Fibroblast of lung (primary cell): ENCODE data around the gene OSBPL6.

Experiments
- EZH2 ChIP-seq: IDR thresholded peaks from 2 replicates; pipeline ENCODE4 v1.5.1; 2012; ENCODE audit warnings: low read length, control low read depth, mild to moderate bottlenecking; ENCODE audit errors: missing control alignments
- TF ChIP-seq, protein P1 (sequence below), 2 donors: IDR thresholded peaks in 1 of 2; conservative IDR thresholded peaks in 1 of 2; 1 replicate in 1 of 2; 2 replicates in 1 of 2; pipeline ENCODE4 v1.5.1; 2011 to 2012; ENCODE audit warnings: low read length in 2 of 2, control low read depth in 1 of 2, inconsistent platforms in 1 of 2, low read depth in 1 of 2, mild to moderate bottlenecking in 1 of 2

DNA sequence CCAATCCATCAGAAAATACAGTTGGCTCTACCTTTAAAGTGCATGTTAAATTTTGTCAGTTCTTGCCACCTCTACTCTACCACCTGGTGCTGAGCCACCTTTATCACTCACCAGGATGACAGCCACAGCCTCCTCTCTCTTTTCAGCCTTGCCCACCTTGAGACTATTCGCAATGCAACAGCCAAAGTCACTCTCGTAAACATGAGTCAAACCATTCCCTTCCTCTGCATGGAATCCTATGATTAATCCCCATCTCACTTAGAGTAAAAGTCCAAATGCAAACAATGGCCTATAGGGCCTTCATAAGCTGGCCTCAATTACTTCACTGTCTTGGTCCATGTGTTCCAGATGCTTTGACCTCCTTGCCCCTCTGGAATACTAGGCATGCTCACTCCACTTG, 5.8 kb upstream of the OSBPL6 start:
- TF ChIP-seq EZH2 = no peak
- TF ChIP-seq, protein P1, sequence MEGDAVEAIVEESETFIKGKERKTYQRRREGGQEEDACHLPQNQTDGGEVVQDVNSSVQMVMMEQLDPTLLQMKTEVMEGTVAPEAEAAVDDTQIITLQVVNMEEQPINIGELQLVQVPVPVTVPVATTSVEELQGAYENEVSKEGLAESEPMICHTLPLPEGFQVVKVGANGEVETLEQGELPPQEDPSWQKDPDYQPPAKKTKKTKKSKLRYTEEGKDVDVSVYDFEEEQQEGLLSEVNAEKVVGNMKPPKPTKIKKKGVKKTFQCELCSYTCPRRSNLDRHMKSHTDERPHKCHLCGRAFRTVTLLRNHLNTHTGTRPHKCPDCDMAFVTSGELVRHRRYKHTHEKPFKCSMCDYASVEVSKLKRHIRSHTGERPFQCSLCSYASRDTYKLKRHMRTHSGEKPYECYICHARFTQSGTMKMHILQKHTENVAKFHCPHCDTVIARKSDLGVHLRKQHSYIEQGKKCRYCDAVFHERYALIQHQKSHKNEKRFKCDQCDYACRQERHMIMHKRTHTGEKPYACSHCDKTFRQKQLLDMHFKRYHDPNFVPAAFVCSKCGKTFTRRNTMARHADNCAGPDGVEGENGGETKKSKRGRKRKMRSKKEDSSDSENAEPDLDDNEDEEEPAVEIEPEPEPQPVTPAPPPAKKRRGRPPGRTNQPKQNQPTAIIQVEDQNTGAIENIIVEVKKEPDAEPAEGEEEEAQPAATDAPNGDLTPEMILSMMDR (conservative IDR thresholded peaks at IDR 0.05 in 1 of 2, IDR thresholded peaks at IDR 0.05 in 1 of 2; ENCODE audit: low read depth in 1 of 2, low read length in 2 of 2) = no peak
